ENCODE measurements around the gene OBSCN.

Gene OBSCN

DNA sequence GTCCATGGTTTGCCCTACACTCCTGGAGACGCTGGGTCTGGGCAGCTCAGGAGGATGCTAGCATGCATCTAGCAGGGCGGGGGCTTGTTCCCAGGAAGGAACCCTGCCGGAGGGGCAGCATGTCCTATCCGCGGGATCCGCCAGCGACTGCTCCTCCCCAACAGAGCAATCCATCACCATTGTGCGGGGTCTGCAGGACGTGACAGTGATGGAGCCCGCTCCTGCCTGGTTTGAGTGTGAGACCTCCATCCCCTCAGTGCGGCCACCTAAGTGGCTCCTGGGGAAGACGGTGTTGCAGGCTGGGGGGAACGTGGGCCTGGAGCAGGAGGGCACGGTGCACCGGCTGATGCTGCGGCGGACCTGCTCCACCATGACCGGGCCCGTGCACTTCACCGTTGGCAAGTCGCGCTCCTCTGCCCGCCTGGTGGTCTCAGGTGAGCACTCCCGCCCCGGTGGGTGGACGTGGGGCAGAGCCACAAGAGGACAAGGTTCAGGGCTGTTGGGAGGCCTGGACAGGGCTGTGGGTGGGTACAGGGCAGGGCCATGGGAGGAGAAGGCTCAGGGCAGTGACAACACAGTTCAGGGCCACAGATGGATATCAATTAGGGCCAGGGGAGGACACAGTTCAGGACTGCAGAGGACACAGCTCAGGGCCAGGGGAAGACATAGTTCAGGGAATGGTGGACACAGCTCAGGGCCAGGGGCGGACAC is 71.3 kb downstream of the OBSCN start:
- Histone ChIP-seq H3K4me3 (ENCODE audit: low read length in 2 of 2) (no peak overlapping the region), H3K27me3 (ENCODE audit: control insufficient read depth in 2 of 2, insufficient read depth in 2 of 2, low read length in 2 of 2) (no peaks in the 10 kb centered on the region), H3K9me3 (ENCODE audit: control insufficient read depth in 2 of 2, low read length in 2 of 2) (no peaks in the 10 kb centered on the region), H3K4me1 (ENCODE audit: control insufficient read depth in 2 of 2, insufficient read depth in 2 of 2, low read length in 2 of 2) (peaks cover 0 to 5% of the 10 kb centered on the region in 2 donors), H3K36me3 (ENCODE audit: control insufficient read depth in 2 of 2, insufficient read depth in 2 of 2, low read length in 2 of 2) (peaks cover 0 to 2% of the 10 kb centered on the region in 2 donors), H3K27ac (ENCODE audit: low read depth in 2 of 2, low read length in 2 of 2) (no peak overlapping the region), H3K9ac (ENCODE audit: low read depth in 1 of 2, low read length in 2 of 2) (no peak overlapping the region)

DNA sequence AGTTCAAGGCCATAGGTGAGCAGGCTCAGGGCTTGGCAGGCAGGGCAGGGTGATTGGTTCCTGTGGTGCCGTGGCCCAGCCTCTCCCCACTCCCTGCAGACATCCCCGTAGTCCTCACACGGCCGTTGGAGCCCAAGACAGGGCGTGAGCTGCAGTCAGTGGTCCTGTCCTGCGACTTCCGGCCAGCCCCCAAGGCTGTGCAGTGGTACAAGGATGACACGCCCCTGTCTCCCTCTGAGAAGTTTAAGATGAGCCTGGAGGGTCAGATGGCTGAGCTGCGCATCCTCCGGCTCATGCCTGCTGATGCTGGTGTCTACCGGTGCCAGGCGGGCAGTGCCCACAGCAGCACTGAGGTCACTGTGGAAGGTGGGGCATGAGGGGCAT is 71.9 kb downstream of the OBSCN start:
- peaks cover 0 to 5% of the 10 kb centered on the region in 2 donors for H3K4me1 ChIP-seq (ENCODE audit: control insufficient read depth in 2 of 2, insufficient read depth in 2 of 2, low read length in 2 of 2)
- H3K27ac ChIP-seq (ENCODE audit: low read depth in 2 of 2, low read length in 2 of 2), result no peak overlapping the region
- H3K9me3 ChIP-seq (ENCODE audit: control insufficient read depth in 2 of 2, low read length in 2 of 2), result no peaks in the 10 kb centered on the region
- no peak overlapping the region for H3K9ac ChIP-seq (ENCODE audit: low read depth in 1 of 2, low read length in 2 of 2)
- H3K36me3 ChIP-seq (ENCODE audit: control insufficient read depth in 2 of 2, insufficient read depth in 2 of 2, low read length in 2 of 2), result peaks cover 0 to 2% of the 10 kb centered on the region in 2 donors
- H3K4me3 ChIP-seq (ENCODE audit: low read length in 2 of 2), result no peak overlapping the region
- H3K27me3 ChIP-seq (ENCODE audit: control insufficient read depth in 2 of 2, insufficient read depth in 2 of 2, low read length in 2 of 2), result no peaks in the 10 kb centered on the region

DNA sequence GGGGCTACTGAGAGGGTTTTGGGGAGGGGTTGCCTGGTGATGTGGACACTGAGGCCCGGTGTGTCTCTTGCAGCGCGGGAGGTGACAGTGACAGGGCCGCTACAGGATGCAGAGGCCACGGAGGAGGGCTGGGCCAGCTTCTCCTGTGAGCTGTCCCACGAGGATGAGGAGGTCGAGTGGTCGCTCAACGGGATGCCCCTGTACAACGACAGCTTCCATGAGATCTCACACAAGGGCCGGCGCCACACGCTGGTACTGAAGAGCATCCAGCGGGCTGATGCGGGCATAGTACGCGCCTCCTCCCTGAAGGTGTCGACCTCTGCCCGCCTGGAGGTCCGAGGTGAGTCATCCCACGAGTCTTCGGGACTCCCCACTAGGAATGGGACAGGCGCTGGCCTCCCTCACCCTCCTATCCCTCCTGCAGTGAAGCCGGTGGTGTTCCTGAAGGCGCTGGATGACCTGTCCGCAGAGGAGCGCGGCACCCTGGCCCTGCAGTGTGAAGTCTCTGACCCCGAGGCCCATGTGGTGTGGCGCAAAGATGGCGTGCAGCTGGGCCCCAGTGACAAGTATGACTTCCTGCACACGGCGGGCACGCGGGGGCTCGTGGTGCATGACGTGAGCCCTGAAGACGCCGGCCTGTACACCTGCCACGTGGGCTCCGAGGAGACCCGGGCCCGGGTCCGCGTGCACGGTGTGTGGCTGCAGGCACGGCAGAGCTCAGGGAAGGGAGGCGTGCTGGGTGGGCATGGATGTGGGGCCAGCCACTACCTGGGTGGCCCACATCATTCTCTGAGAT is 72.5 kb downstream of the OBSCN start:
- no peaks in the 10 kb centered on the region for H3K9me3 ChIP-seq (ENCODE audit: control insufficient read depth in 2 of 2, low read length in 2 of 2)
- no peak overlapping the region for H3K9ac ChIP-seq (ENCODE audit: low read depth in 1 of 2, low read length in 2 of 2)
- H3K4me1 ChIP-seq (ENCODE audit: control insufficient read depth in 2 of 2, insufficient read depth in 2 of 2, low read length in 2 of 2), result peaks cover 0 to 2% of the 10 kb centered on the region in 2 donors
- peaks cover 0 to 2% of the 10 kb centered on the region in 2 donors for H3K36me3 ChIP-seq (ENCODE audit: control insufficient read depth in 2 of 2, insufficient read depth in 2 of 2, low read length in 2 of 2)
- no peak overlapping the region for H3K4me3 ChIP-seq (ENCODE audit: low read length in 2 of 2)
- H3K27me3 ChIP-seq (ENCODE audit: control insufficient read depth in 2 of 2, insufficient read depth in 2 of 2, low read length in 2 of 2), result no peaks in the 10 kb centered on the region
- H3K27ac ChIP-seq (ENCODE audit: low read depth in 2 of 2, low read length in 2 of 2), result no peak overlapping the region

DNA sequence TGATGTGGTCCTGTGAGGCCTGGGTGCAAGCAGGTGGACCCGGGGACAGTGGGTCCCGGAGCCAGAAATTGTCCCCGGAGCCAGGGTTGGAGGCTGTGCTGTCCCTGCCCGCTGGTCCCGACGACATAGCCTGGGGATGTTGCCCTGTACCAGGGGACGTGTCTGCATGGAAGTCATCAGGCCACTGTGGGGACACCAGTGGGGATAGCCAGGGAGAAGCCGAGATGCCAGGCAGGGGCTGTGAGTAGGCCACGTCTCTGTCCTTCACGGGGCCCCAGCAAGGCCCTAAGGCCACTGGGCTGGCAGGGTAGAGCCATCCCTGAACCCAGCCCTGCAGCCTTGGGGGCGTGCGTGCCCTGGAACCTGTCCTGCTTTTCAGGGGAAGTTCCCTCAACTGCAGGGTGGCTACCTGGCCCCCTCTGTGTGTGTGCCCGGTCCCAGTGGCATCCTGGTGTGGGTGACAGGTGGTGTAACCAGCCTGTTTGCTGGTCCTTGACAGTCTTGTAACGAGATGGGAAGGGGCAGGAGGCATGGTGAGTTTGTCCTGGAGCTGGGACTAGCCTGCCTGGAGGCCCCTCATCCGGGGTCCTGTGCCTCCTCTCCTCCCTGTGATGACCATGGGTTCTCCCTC is 73.2 kb downstream of the OBSCN start:
- no peaks in the 10 kb centered on the region for H3K27me3 ChIP-seq (ENCODE audit: control insufficient read depth in 2 of 2, insufficient read depth in 2 of 2, low read length in 2 of 2)
- H3K4me3 ChIP-seq (ENCODE audit: low read length in 2 of 2), result no peak overlapping the region
- peaks cover 0 to 2% of the 10 kb centered on the region in 2 donors for H3K4me1 ChIP-seq (ENCODE audit: control insufficient read depth in 2 of 2, insufficient read depth in 2 of 2, low read length in 2 of 2)
- no peaks in the 10 kb centered on the region for H3K9me3 ChIP-seq (ENCODE audit: control insufficient read depth in 2 of 2, low read length in 2 of 2)
- H3K27ac ChIP-seq (ENCODE audit: low read depth in 2 of 2, low read length in 2 of 2), result no peak overlapping the region
- peaks cover 0 to 2% of the 10 kb centered on the region in 2 donors for H3K36me3 ChIP-seq (ENCODE audit: control insufficient read depth in 2 of 2, insufficient read depth in 2 of 2, low read length in 2 of 2)
- H3K9ac ChIP-seq (ENCODE audit: low read depth in 1 of 2, low read length in 2 of 2), result no peak overlapping the region

DNA sequence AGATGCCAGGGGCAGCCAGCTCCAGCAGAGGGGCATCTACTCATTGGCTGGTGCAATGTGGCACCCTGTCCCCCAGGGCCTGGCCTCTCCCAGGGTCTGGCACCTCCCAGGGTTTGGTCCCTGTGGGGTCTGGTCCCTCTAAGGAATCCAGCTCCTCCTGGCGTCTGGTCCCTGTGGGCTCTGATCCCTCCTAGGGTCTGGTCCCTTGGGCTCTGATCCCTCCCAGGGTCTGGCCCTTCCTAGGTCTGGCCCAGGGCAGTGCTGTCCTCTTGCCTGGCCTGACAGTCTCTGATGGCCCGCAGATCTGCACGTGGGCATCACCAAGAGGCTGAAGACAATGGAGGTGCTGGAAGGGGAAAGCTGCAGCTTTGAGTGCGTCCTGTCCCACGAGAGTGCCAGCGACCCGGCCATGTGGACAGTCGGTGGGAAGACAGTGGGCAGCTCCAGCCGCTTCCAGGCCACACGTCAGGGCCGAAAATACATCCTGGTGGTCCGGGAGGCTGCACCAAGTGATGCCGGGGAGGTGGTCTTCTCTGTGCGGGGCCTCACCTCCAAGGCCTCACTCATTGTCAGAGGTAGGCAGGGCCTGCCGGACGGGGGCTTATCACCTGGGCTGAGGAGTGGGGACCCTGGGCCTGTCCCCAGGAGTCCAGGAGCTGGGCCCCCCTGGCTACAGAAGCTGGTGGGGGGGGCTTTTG is 73.9 kb downstream of the OBSCN start:
- Histone ChIP-seq H3K4me3 (ENCODE audit: low read length in 2 of 2) (no peak overlapping the region), H3K36me3 (ENCODE audit: control insufficient read depth in 2 of 2, insufficient read depth in 2 of 2, low read length in 2 of 2) (peaks cover 0 to 2% of the 10 kb centered on the region in 2 donors), H3K9me3 (ENCODE audit: control insufficient read depth in 2 of 2, low read length in 2 of 2) (no peaks in the 10 kb centered on the region), H3K4me1 (ENCODE audit: control insufficient read depth in 2 of 2, insufficient read depth in 2 of 2, low read length in 2 of 2) (no peaks in the 10 kb centered on the region), H3K9ac (ENCODE audit: low read depth in 1 of 2, low read length in 2 of 2) (no peak overlapping the region), H3K27ac (ENCODE audit: low read depth in 2 of 2, low read length in 2 of 2) (no peak overlapping the region), H3K27me3 (ENCODE audit: control insufficient read depth in 2 of 2, insufficient read depth in 2 of 2, low read length in 2 of 2) (no peaks in the 10 kb centered on the region)

DNA sequence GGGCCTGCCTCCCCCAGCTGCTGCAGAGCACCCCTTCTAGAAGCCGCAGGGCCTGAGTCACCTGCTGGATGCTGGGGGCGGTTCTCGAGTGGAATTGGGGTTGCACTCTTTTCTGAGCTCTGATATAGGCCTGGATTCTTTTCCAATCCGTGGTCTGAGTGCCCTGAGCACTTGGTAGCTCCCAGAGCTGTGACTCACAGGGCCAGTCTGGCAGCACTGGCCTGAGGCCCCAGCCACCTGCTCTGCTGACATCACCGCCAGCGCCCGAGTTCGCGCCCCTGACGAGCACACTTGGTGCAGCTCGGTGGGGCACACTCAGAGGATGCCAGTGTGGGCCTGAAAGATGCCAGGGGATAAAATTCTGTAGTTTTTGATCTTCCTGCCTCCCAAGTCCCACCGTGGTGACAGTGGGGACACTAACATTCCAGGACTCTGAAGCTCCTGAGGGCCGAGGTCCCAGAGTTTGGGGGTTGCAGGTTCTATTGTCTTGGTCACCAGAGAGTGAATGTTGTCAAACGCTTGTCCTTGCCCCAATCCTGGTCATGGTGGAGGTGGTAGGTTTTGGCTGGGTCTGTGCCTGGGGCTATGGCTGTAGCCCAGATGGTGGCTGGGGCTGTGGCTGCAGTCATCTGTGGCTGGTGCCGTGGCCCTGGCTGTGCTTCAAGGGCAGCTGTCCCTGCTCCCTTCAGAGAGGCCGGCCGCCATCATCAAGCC is 74.6 kb downstream of the OBSCN start:
- H3K36me3 ChIP-seq (ENCODE audit: control insufficient read depth in 2 of 2, insufficient read depth in 2 of 2, low read length in 2 of 2), result peaks cover 0 to 2% of the 10 kb centered on the region in 2 donors
- no peaks in the 10 kb centered on the region for H3K9me3 ChIP-seq (ENCODE audit: control insufficient read depth in 2 of 2, low read length in 2 of 2)
- H3K27ac ChIP-seq (ENCODE audit: low read depth in 2 of 2, low read length in 2 of 2), result no peak overlapping the region
- H3K4me3 ChIP-seq (ENCODE audit: low read length in 2 of 2), result no peak overlapping the region
- no peak overlapping the region for H3K9ac ChIP-seq (ENCODE audit: low read depth in 1 of 2, low read length in 2 of 2)
- H3K4me1 ChIP-seq (ENCODE audit: control insufficient read depth in 2 of 2, insufficient read depth in 2 of 2, low read length in 2 of 2), result no peaks in the 10 kb centered on the region
- H3K27me3 ChIP-seq (ENCODE audit: control insufficient read depth in 2 of 2, insufficient read depth in 2 of 2, low read length in 2 of 2), result no peaks in the 10 kb centered on the region

DNA sequence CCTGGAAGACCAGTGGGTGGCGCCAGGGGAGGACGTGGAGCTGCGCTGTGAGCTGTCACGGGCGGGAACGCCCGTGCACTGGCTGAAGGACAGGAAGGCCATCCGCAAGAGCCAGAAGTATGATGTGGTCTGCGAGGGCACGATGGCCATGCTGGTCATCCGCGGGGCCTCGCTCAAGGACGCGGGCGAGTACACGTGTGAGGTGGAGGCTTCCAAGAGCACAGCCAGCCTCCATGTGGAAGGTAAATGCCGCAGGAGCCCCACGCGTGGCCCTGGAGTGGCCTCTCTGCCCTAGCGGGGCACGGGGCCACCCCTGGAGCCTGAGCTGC is 75.2 kb downstream of the OBSCN start:
- no peak overlapping the region for H3K27ac ChIP-seq (ENCODE audit: low read depth in 2 of 2, low read length in 2 of 2)

DNA sequence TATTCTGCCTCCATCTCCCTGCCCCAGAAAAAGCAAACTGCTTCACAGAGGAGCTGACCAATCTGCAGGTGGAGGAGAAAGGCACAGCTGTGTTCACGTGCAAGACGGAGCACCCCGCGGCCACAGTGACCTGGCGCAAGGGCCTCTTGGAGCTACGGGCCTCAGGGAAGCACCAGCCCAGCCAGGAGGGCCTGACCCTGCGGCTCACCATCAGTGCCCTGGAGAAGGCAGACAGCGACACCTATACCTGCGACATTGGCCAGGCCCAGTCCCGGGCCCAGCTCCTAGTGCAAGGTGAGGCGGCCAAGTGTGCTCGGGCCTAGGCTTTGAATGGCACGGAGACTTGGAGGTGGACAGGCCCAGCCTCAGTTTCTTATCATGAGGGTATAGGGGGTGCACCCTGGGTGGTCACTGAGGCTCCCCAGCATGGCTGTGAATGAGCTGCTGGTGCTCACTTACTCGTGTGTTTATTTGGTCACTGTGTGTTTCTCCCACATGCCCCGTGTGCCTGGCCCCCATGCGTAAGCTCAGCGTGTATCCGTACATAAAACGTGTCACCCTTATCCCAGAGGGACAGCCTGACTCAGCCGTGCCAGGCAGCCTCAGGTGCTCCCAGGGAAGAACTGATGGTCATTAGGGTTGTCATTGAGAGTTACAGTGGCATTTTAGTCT is 75.8 kb downstream of the OBSCN start:
- no peaks in the 10 kb centered on the region for H3K4me1 ChIP-seq (ENCODE audit: control insufficient read depth in 2 of 2, insufficient read depth in 2 of 2, low read length in 2 of 2)
- no peaks in the 10 kb centered on the region for H3K27me3 ChIP-seq (ENCODE audit: control insufficient read depth in 2 of 2, insufficient read depth in 2 of 2, low read length in 2 of 2)
- peaks cover 0 to 2% of the 10 kb centered on the region in 2 donors for H3K36me3 ChIP-seq (ENCODE audit: control insufficient read depth in 2 of 2, insufficient read depth in 2 of 2, low read length in 2 of 2)
- H3K4me3 ChIP-seq (ENCODE audit: low read length in 2 of 2), result no peak overlapping the region
- no peak overlapping the region for H3K27ac ChIP-seq (ENCODE audit: low read depth in 2 of 2, low read length in 2 of 2)
- H3K9me3 ChIP-seq (ENCODE audit: control insufficient read depth in 2 of 2, low read length in 2 of 2), result no peaks in the 10 kb centered on the region
- H3K9ac ChIP-seq (ENCODE audit: low read depth in 1 of 2, low read length in 2 of 2), result no peak overlapping the region

More for the DNA sequence above, 75.2 kb downstream of the OBSCN start:
- Histone ChIP-seq H3K36me3 (ENCODE audit: control insufficient read depth in 2 of 2, insufficient read depth in 2 of 2, low read length in 2 of 2) (peaks cover 0 to 2% of the 10 kb centered on the region in 2 donors), H3K4me1 (ENCODE audit: control insufficient read depth in 2 of 2, insufficient read depth in 2 of 2, low read length in 2 of 2) (no peaks in the 10 kb centered on the region), H3K9ac (ENCODE audit: low read depth in 1 of 2, low read length in 2 of 2) (no peak overlapping the region), H3K4me3 (ENCODE audit: low read length in 2 of 2) (no peak overlapping the region), H3K27me3 (ENCODE audit: control insufficient read depth in 2 of 2, insufficient read depth in 2 of 2, low read length in 2 of 2) (no peaks in the 10 kb centered on the region), H3K9me3 (ENCODE audit: control insufficient read depth in 2 of 2, low read length in 2 of 2) (no peaks in the 10 kb centered on the region)

DNA sequence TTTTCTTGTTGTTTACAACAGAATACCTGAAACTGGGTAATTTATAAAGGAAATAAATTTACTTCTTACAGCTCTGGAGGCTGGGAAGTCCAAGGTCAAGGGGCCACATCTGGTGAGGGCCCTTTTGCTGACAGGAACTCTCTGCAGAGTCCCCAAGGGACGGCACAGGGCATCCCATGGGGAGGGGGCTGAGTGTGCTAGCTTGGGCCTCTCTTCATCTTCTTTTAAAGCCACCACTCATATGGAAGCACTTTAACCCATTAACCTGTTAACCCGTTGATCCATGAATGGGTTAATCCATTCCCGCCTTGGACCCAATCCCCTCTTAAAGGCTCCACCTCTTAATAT is 76.3 kb downstream of the OBSCN start:
- H3K27ac ChIP-seq (ENCODE audit: low read depth in 2 of 2, low read length in 2 of 2), result no peak overlapping the region
- no peak overlapping the region for H3K9ac ChIP-seq (ENCODE audit: low read depth in 1 of 2, low read length in 2 of 2)
- H3K36me3 ChIP-seq (ENCODE audit: control insufficient read depth in 2 of 2, insufficient read depth in 2 of 2, low read length in 2 of 2), result peaks cover 0 to 2% of the 10 kb centered on the region in 2 donors
- H3K27me3 ChIP-seq (ENCODE audit: control insufficient read depth in 2 of 2, insufficient read depth in 2 of 2, low read length in 2 of 2), result no peaks in the 10 kb centered on the region
- H3K9me3 ChIP-seq (ENCODE audit: control insufficient read depth in 2 of 2, low read length in 2 of 2), result no peaks in the 10 kb centered on the region
- H3K4me3 ChIP-seq (ENCODE audit: low read length in 2 of 2), result no peak overlapping the region
- H3K4me1 ChIP-seq (ENCODE audit: control insufficient read depth in 2 of 2, insufficient read depth in 2 of 2, low read length in 2 of 2), result no peaks in the 10 kb centered on the region

Data from mucosa of rectum (tissue), 2 donors.